AG09309 (cell line): ENCODE data around the gene MOSPD3.

Source experiments
- DNase-seq: peaks from one replicate; pipeline ENCODE4 v3.0.0-alpha.2; 2010; ENCODE audit warnings: low read depth
- H3K4me3 ChIP-seq: 2 replicates; pipeline ENCODE4 v1.5.1; 2011; ENCODE audit warnings: mild to moderate bottlenecking, low read depth, low read length, moderate library complexity; ENCODE audit not compliant: control insufficient read depth
- CTCF ChIP-seq: IDR thresholded peaks from 2 replicates; pipeline ENCODE4 v1.5.1; 2011; ENCODE audit warnings: mild to moderate bottlenecking, low read depth, low read length, inconsistent platforms; ENCODE audit not compliant: insufficient read depth, control insufficient read depth; ENCODE audit errors: missing control alignments

Gene MOSPD3

GRCh38 chr7:100582041-100582579 lies 30.2 kb upstream of the MOSPD3 start:
- no peak for DNase-seq
- no peak for TF ChIP-seq CTCF
- H3K4me3 ChIP-seq: no peak overlapping the region

- no peak for TF ChIP-seq CTCF
- no peak overlapping the region for H3K4me3 ChIP-seq
- DNase-seq: no peak
These were observed 29.7 kb upstream of the MOSPD3 start for GRCh38 chr7:100582650-100583049.

- DNase-seq: no peak
- no peak for TF ChIP-seq CTCF
- H3K4me3 ChIP-seq: no peak overlapping the region
These were observed 28.9 kb upstream of the MOSPD3 start for GRCh38 chr7:100583132-100584053.

GRCh38 chr7:100584054-100584682 lies 28.2 kb upstream of the MOSPD3 start:
- H3K4me3 ChIP-seq: peak overlapping the region; percentile 96
- DNase-seq: no peak
- TF ChIP-seq CTCF: no peak

GRCh38 chr7:100584683-100585510 lies 27.4 kb upstream of the MOSPD3 start:
- peak overlapping the region; percentile 96 for H3K4me3 ChIP-seq
- no peak for TF ChIP-seq CTCF
- peak; percentile 13 for DNase-seq

GRCh38 chr7:100585511-100586265 lies 26.7 kb upstream of the MOSPD3 start, which contains the start of gene LRCH4:
Gene LRCH4, minus strand, starts transcription at chr7:100586129. Its CDS starts 29 bp downstream, at chr7:100586100.
- no peak for TF ChIP-seq CTCF
- peak within 1 kb of the TSS; percentile 96 for H3K4me3 ChIP-seq
- no peak for DNase-seq
